ENCODE data around the gene TLX2.

TLX2 gene

DNA sequence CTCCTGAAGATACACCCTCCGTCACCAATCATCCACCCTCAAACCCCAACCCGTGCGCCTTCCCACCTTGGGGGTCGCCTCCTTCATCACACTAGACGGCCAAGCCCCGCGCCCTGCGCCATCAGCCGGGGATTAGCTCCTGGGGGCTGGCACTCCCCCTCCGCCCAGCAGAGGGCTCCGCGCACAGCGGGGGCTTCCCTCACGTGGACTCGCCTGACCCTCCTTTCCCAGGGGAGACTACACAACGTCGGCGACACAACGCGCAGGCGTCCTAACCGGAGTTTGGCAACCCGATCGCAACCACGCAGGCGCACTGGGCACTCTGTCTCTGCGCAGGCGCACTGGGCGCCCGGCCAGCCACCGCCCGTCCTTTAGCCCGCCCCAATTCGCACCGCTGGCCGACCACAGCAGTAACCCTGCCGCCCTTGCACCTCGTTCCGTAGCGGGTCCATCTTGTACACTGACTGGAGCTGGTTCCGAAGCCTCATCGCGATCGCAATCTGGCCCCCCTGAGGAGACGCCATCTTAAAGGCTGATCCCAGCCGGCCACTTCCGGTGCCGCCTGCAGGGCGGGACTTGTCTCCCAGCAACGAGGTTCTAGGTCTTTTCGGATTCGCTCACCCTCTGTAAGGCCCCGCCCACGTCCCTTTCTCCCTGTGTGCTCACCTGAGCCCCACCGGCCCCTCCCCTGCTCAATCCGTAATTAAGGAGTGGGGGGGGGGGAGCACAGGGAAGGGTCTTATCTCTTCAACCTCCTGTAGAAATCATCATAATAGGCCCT, 6.9 kb upstream of the TLX2 start, which contains the start of gene PCGF1:
Gene PCGF1, minus strand, starts transcription at position 551 of the 781 bp plus-strand sequence. Its CDS starts 27 bp downstream, at position 524.
- Histone ChIP-seq H3K4me1 (ENCODE audit: control insufficient read depth, insufficient read depth, low read length) (peaks cover 3% of the 10 kb centered on the region), H3K27me3 (ENCODE audit: control insufficient read depth, insufficient read depth, low read length) (peaks cover 83% of the 10 kb centered on the region), H3K36me3 (ENCODE audit: control insufficient read depth, insufficient read depth, low read length) (peaks cover 4% of the 10 kb centered on the region), H3K9ac (ENCODE audit: low read depth, low read length) (peak within 1 kb of the TSS; percentile 84), H3K4me3 (ENCODE audit: low read depth, low read length) (peak within 1 kb of the TSS; percentile 93), H3K9me3 (ENCODE audit: control insufficient read depth, insufficient read depth, low read length) (no peaks in the 10 kb centered on the region)

DNA sequence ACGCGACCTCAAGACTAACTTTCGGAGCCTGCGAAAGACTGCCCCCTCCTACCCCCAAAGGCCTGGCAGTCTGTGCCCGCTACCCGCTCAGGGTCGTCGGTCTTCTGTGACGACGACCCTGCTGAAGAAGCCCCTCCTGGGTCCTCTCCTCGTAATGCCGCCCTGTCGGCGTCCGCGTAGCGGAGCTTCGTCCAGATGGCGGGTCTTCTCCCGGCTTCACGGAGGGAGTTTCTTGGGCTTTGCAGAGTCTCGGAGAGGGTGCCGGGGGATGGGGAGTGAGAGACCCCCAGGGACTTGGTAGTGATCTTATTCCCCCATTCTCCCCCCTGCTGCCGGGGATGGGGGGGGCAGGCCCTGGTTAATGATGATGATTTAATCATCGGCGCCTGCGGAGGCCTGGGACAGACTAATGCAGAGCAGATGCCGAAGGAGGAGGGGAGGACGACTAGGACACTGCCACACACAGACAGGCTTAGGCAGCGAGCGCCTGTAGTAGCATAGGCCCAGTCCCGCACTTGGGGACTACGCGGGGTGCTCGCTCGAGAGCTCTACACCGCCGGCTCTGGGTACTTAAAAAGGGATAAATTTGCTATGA, 6.2 kb upstream of the TLX2 start:
- Histone ChIP-seq H3K9me3 (ENCODE audit: control insufficient read depth, insufficient read depth, low read length) (no peaks in the 10 kb centered on the region), H3K27me3 (ENCODE audit: control insufficient read depth, insufficient read depth, low read length) (peaks cover 83% of the 10 kb centered on the region), H3K36me3 (ENCODE audit: control insufficient read depth, insufficient read depth, low read length) (peaks cover 4% of the 10 kb centered on the region), H3K9ac (ENCODE audit: low read depth, low read length) (peak overlapping the region; percentile 81), H3K4me1 (ENCODE audit: control insufficient read depth, insufficient read depth, low read length) (peaks cover 3% of the 10 kb centered on the region), H3K4me3 (ENCODE audit: low read depth, low read length) (peak overlapping the region; percentile 93)

DNA sequence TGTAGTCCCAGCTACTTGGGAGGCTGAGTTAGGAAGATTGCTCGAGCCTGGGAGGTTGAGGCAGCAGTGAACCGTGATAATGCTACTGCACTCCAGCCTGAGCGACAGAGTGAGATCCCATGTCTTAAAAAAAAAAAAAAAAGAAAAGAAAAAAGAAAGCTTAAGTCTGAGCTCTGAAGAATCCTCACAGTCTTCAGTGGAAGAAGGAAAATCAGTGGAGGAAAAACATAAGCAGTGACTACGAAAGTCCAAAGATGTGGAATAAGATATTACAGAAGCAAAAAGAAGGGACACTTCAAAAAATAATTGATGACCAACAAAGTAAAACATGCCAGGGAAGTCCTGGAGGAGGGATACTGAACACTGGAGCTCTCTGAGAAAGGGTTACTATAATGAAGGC, 4.0 kb upstream of the TLX2 start:
- Histone ChIP-seq H3K27me3 (ENCODE audit: control insufficient read depth, insufficient read depth, low read length) (peaks cover 82% of the 10 kb centered on the region), H3K36me3 (ENCODE audit: control insufficient read depth, insufficient read depth, low read length) (peaks cover 3% of the 10 kb centered on the region), H3K9me3 (ENCODE audit: control insufficient read depth, insufficient read depth, low read length) (no peaks in the 10 kb centered on the region), H3K4me3 (ENCODE audit: low read depth, low read length) (no peak overlapping the region), H3K9ac (ENCODE audit: low read depth, low read length) (no peak overlapping the region), H3K4me1 (ENCODE audit: control insufficient read depth, insufficient read depth, low read length) (peaks cover 3% of the 10 kb centered on the region)

DNA sequence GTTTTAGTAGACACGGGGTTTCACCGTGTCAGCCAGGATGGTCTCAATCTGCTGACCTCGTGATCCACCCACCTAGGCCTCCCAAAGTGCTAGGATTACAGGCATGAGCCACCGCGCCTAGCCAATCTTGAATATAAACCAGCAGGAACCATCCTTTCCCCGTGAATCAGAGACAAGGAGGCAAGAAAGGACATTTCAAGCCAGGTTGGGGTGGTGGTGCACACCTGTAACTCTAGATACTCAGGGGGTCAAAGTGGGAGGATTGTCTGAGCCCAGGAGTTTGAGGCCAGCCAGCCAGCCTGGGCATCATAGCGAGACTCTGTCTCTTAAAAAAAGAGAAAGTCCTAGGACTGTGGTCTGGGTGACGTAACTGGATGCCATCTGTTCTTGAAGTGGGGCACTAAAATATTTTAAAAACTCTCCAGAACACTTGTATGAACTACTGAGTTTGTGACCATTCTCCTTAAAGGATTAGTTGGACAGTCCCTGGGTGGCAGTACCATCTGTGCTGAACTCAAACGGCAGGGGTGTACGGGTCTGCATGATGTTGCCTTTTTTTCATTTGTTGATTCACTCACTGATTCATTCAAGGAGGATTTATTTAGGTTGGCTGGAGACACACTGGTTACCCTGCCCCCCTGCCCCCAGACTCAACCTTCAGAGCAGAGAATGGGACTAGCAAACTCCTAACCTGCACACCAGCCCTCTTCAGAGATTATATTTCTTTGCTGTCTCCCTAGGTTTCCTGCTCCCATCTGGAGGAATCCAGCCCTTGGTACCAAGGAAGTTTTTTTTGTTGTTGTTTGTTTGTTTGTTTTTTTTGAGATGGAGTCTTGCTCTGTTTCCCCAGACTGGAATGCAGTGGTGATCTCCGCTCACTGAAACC, 2.9 kb upstream of the TLX2 start:
- no peaks in the 10 kb centered on the region for H3K9me3 ChIP-seq (ENCODE audit: control insufficient read depth, insufficient read depth, low read length)
- H3K27me3 ChIP-seq (ENCODE audit: control insufficient read depth, insufficient read depth, low read length), result peaks cover 85% of the 10 kb centered on the region

DNA sequence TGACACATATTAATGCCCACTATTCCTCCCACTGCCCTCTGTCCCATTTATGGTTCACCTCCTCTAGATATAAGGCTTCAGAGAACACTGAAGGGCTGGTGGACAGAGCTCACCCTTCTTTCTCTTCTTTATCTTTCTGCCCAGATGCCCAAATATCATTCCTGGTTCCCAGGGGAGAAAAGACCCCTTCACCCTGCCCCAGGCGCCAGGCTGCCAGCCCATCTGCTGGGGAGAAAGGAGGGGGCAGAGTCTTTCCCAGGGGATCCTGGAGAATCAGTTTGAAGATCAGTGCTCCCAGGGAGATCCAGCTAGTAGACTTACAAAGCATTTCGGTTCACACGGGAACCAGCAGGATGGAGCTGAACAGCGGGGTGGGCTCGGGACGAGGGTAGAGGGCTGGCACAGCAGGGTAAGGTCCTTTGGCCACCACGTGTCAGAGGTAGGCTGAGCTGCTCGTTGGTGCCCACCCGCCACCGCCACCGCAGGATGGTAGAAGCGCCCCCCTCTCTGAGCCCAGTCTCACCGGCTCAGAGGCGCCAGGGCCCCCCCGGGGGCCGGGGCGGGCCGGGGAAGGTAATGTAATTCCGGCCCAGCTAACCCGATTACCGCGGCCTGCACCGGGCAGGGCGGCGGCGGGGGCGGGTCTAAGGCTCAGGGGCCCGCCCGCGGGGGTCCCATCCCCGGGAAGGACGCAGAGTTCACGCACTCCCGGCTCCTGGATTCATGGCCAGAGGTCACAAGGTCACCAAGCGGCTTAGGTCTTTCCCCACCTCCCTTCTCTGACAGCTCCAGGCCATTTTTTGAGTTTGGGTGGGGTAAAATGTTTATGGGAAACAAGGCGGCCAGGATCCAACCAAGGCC, 1.3 kb upstream of the TLX2 start:
- no peaks in the 10 kb centered on the region for H3K36me3 ChIP-seq (ENCODE audit: control insufficient read depth, insufficient read depth, low read length)
- H3K9ac ChIP-seq (ENCODE audit: low read depth, low read length), result no peak overlapping the region
- peak overlapping the region; percentile 52 for H3K4me3 ChIP-seq (ENCODE audit: low read depth, low read length)
- H3K9me3 ChIP-seq (ENCODE audit: control insufficient read depth, insufficient read depth, low read length), result peaks cover 6% of the 10 kb centered on the region
- H3K27me3 ChIP-seq (ENCODE audit: control insufficient read depth, insufficient read depth, low read length), result peaks cover 98% of the 10 kb centered on the region
- H3K4me1 ChIP-seq (ENCODE audit: control insufficient read depth, insufficient read depth, low read length), result no peaks in the 10 kb centered on the region

More for the DNA sequence above, 2.9 kb upstream of the TLX2 start:
- no peak overlapping the region for H3K9ac ChIP-seq (ENCODE audit: low read depth, low read length)
- H3K36me3 ChIP-seq (ENCODE audit: control insufficient read depth, insufficient read depth, low read length), result no peaks in the 10 kb centered on the region
- H3K4me1 ChIP-seq (ENCODE audit: control insufficient read depth, insufficient read depth, low read length), result peaks cover 3% of the 10 kb centered on the region
- H3K4me3 ChIP-seq (ENCODE audit: low read depth, low read length), result no peak overlapping the region

DNA sequence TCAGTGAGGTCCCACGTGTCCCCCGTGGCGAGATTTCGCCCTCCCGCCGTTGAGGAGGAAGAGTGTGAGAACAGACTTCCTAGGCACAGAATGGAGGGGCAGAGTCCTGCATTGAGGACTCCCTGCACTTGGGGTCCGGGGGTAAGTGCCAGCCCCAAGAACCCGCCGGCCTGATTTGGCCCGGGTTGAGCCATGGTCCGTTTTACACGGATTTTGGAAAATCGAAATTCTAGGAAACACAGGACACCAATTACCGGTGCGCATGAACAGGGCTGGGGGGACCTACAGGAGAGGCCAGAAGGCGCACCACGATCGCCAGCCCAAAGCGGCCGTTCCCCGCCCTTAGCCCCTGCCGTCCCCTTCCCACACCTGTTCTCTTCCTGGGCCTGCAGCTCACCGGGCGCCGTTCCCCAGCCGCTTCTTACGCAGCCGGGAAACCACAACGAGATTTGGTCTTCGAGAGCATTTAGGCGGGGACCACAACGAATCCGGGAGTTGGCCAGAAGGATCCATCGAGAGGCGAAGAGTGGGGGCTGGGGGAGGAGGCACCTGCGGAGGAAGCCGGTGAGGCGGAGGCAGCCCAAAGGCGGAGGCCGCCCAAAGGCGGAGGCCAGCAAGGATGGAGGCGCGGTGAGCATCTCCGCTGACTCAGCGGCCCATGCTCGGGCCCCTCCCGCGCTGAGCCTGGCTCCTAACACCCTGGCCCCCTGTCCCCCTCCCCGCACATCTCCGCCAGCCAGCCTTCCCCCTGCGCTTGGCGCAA, 464 bp upstream of the TLX2 start:
- H3K36me3 ChIP-seq (ENCODE audit: control insufficient read depth, insufficient read depth, low read length), result no peaks in the 10 kb centered on the region
- peaks cover 6% of the 10 kb centered on the region for H3K9me3 ChIP-seq (ENCODE audit: control insufficient read depth, insufficient read depth, low read length)
- peaks cover 99% of the 10 kb centered on the region for H3K27me3 ChIP-seq (ENCODE audit: control insufficient read depth, insufficient read depth, low read length)
- no peak overlapping the region for H3K9ac ChIP-seq (ENCODE audit: low read depth, low read length)
- peak overlapping the region; percentile 52 for H3K4me3 ChIP-seq (ENCODE audit: low read depth, low read length)
- H3K4me1 ChIP-seq (ENCODE audit: control insufficient read depth, insufficient read depth, low read length), result no peaks in the 10 kb centered on the region

DNA sequence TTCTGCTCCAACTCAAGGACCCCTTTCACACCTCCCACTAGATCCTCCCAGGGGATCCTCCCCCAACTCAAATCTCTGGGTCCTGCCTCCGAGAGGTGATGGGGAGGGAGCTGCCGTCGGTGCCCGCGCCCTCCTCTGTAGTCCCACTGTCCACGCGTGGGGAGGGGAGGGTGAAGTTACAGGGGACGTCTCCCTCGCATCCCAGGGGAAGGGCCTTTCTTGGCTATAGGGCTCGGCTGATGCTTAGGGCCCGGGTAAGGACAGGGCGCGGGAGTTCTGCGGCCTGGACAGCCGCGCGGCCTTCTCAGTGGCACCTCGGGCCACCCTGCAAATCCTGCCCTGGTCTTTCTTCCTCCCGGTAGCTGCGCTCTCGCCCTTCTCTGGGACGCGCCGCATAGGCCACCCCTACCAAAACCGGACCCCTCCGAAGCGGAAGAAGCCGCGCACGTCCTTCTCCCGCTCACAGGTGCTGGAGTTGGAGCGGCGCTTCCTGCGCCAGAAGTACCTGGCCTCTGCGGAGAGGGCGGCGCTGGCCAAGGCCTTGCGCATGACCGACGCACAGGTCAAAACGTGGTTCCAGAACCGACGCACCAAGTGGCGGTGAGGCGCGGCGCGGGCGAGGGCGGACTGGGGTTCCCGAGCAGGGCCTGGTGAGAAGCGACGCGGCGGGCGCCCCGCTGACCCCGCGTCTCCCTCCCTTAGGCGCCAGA, 1.2 kb downstream of the TLX2 start:
- Histone ChIP-seq H3K4me1 (ENCODE audit: control insufficient read depth, insufficient read depth, low read length) (no peaks in the 10 kb centered on the region), H3K36me3 (ENCODE audit: control insufficient read depth, insufficient read depth, low read length) (no peaks in the 10 kb centered on the region), H3K27me3 (ENCODE audit: control insufficient read depth, insufficient read depth, low read length) (peaks cover 99% of the 10 kb centered on the region), H3K9ac (ENCODE audit: low read depth, low read length) (no peak overlapping the region), H3K9me3 (ENCODE audit: control insufficient read depth, insufficient read depth, low read length) (peaks cover 6% of the 10 kb centered on the region), H3K4me3 (ENCODE audit: low read depth, low read length) (peak overlapping the region; percentile 49)

DNA sequence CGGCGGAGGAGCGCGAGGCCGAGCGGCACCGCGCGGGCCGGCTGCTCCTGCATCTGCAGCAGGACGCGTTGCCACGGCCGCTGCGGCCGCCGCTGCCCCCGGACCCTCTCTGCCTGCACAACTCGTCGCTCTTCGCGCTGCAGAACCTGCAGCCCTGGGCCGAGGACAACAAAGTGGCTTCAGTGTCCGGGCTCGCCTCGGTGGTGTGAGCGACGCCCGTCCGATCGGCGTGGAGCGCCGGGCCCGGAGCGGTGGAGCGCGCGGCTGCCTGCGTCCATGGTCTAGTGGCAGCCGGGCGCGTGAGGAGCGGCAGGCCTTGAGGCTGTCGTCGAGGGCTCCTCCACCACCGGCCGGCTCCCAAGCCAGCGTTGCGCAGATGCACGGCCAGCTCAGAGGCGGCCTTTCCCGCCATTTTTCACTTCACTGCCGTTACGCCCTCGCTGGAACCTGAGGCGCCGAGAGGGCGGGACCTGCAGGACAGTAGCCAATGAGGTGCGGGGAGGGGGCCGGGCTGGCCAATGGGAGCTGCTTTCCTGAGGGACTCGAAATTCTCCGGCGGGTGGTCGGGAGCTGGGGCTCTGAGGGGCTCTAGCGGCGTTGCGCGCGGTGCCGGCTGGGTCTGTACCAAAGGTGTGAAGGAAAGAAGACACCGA, 1.9 kb downstream of the TLX2 start:
- no peaks in the 10 kb centered on the region for H3K36me3 ChIP-seq (ENCODE audit: control insufficient read depth, insufficient read depth, low read length)
- peaks cover 6% of the 10 kb centered on the region for H3K9me3 ChIP-seq (ENCODE audit: control insufficient read depth, insufficient read depth, low read length)
- H3K9ac ChIP-seq (ENCODE audit: low read depth, low read length), result no peak overlapping the region
- peaks cover 98% of the 10 kb centered on the region for H3K27me3 ChIP-seq (ENCODE audit: control insufficient read depth, insufficient read depth, low read length)
- peak overlapping the region; percentile 49 for H3K4me3 ChIP-seq (ENCODE audit: low read depth, low read length)
- no peaks in the 10 kb centered on the region for H3K4me1 ChIP-seq (ENCODE audit: control insufficient read depth, insufficient read depth, low read length)

DNA sequence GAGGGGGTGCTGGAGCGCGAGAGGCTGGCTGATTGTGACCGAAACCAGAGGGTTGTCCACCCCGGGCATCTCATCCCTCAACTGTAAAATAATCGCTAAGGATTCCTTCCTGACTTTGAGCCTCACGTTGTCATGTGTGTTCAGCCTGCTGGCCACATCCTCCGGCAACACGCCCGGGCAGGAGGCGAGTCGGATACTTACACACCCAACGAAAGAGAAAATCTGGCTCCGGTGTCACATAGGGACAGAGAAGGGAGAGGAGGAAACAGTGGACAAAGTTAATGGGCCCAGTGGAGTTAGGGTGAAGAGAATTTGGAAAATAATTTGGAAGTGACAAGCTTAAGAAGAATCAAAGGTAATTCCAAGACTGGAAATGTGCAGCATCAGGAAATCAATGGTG, 2.4 kb downstream of the TLX2 start:
- no peaks in the 10 kb centered on the region for H3K4me1 ChIP-seq (ENCODE audit: control insufficient read depth, insufficient read depth, low read length)
- H3K4me3 ChIP-seq (ENCODE audit: low read depth, low read length), result peak overlapping the region; percentile 49
- peaks cover 95% of the 10 kb centered on the region for H3K27me3 ChIP-seq (ENCODE audit: control insufficient read depth, insufficient read depth, low read length)
- H3K9ac ChIP-seq (ENCODE audit: low read depth, low read length), result no peak overlapping the region
- H3K9me3 ChIP-seq (ENCODE audit: control insufficient read depth, insufficient read depth, low read length), result peaks cover 6% of the 10 kb centered on the region
- no peaks in the 10 kb centered on the region for H3K36me3 ChIP-seq (ENCODE audit: control insufficient read depth, insufficient read depth, low read length)

DNA sequence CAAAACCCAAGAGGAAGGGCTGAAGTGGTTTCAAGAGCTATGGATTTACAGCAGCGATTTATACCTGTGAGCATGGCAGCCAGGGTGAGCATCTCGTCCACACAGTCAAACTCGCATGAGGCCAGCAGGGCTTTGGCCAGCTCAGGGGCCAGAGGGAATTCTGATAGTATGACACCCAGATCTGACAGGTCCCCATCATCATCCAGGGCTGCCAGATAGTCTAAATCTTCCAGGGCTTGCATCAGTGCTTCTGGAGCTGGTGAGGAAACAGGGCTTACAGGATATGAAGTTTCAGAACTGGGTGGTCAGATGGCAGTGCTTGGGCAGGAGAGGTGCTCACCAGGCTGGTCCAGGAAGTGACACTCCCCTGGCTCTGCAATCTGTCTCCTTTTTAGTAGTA, 8.3 kb downstream of the TLX2 start:
- no peak overlapping the region for H3K4me3 ChIP-seq (ENCODE audit: low read depth, low read length)
- H3K4me1 ChIP-seq (ENCODE audit: control insufficient read depth, insufficient read depth, low read length), result no peaks in the 10 kb centered on the region
- H3K36me3 ChIP-seq (ENCODE audit: control insufficient read depth, insufficient read depth, low read length), result peaks cover 13% of the 10 kb centered on the region
- H3K27me3 ChIP-seq (ENCODE audit: control insufficient read depth, insufficient read depth, low read length), result peaks cover 60% of the 10 kb centered on the region
- H3K9me3 ChIP-seq (ENCODE audit: control insufficient read depth, insufficient read depth, low read length), result no peaks in the 10 kb centered on the region
- H3K9ac ChIP-seq (ENCODE audit: low read depth, low read length), result no peak overlapping the region

Data from iPS-15b (cell line).